Bronchial epithelial cell (primary cell): ENCODE data around the gene WRAP73. TPM values are rescaled to one million over a fixed set of nuclear protein-coding genes. Genes with fewer than 3 reads are reported as not detected.

Experiments
- DNase-seq: peaks from one replicate; pipeline ENCODE4 v3.0.0-alpha.2; 2010; ENCODE audit warnings: low read depth
- FAIRE-seq: peaks from 2 replicates; lab custom pipeline; 2011; peaks lifted over from hg19 to GRCh38; lab: Jason Lieb, UNC
- H3K27me3 ChIP-seq: 2 replicates; pipeline ENCODE4 v1.5.1; 2011; ENCODE audit warnings: low read length; ENCODE audit not compliant: control insufficient read depth, insufficient read depth
- H3K36me3 ChIP-seq: 2 replicates; pipeline ENCODE4 v1.5.1; 2011; ENCODE audit warnings: low read length; ENCODE audit not compliant: control insufficient read depth, insufficient read depth
- H3K4me3 ChIP-seq: 2 replicates; pipeline ENCODE4 v1.5.1; 2011; ENCODE audit warnings: mild to moderate bottlenecking, low read depth, low read length, control low read depth
- total RNA-seq: library from RNA; depleted of rRNA; stranded (reverse); fragments of >200 nt; gene quantifications from 2 replicates; pipeline ENCODE4 v1.2.1, GENCODE V29; 2014
- TF ChIP-seq, protein P1 (sequence below): IDR thresholded peaks from 2 replicates; pipeline ENCODE4 v1.5.1; 2011; ENCODE audit warnings: mild to moderate bottlenecking, moderate library complexity, low read length, control low read depth, inconsistent platforms; ENCODE audit not compliant: insufficient read depth, severe bottlenecking

Gene WRAP73
- total RNA-seq, 1 donor from 2014 or later, result 21.3 TPM

GRCh38 chr1:3636080-3636479 lies 13.8 kb downstream of the WRAP73 start:
- FAIRE-seq, result no peak
- Histone ChIP-seq H3K27me3 (no peaks in the 10 kb centered on the region), H3K36me3 (peaks cover 19% of the 10 kb centered on the region), H3K4me3 (no peak overlapping the region)
- no peak for DNase-seq
- TF ChIP-seq, protein P1, sequence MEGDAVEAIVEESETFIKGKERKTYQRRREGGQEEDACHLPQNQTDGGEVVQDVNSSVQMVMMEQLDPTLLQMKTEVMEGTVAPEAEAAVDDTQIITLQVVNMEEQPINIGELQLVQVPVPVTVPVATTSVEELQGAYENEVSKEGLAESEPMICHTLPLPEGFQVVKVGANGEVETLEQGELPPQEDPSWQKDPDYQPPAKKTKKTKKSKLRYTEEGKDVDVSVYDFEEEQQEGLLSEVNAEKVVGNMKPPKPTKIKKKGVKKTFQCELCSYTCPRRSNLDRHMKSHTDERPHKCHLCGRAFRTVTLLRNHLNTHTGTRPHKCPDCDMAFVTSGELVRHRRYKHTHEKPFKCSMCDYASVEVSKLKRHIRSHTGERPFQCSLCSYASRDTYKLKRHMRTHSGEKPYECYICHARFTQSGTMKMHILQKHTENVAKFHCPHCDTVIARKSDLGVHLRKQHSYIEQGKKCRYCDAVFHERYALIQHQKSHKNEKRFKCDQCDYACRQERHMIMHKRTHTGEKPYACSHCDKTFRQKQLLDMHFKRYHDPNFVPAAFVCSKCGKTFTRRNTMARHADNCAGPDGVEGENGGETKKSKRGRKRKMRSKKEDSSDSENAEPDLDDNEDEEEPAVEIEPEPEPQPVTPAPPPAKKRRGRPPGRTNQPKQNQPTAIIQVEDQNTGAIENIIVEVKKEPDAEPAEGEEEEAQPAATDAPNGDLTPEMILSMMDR, result no peak

GRCh38 chr1:3634059-3634800 lies 15.7 kb downstream of the WRAP73 start:
- peaks cover 19% of the 10 kb centered on the region for H3K36me3 ChIP-seq
- TF ChIP-seq, protein P1, result no peak

DNA sequence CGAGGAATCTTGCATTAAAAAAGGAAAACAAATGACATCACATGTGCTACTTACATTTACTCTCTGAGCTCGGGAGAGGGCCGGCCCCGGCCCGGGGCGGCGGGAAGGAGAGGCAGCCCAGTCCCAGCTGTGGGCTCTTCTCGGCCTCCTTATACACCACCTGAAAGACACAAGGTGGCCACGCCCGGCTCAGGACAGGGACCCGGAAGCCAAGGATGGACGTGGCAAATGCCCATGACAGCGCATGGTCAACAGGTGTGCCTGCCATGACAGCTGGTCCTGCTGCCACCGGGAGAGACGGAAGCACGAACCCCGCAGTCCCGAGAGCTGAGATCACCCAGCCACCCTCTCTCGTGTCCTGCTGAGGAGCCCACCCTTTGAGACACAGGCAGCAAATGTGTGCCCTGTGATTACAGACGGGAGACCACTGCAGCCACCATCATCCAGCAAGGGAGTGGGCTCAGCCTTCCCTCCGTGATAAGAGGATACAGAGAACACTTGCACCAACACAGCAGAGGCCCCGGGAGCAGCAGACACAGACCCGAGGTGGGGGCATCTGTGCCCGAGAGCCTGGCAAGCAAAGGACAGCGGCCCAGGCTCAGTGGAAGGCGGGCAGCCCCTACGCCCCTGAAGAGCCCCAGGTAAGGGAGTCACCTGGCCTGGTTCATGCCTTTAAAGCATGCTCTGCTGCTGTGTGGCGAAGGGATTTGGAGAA lies 16.4 kb downstream of the WRAP73 start:
- no peak for DNase-seq
- TF ChIP-seq, protein P1, result no peak
- no peak for FAIRE-seq
- Histone ChIP-seq H3K36me3 (peaks cover 18% of the 10 kb centered on the region), H3K27me3 (no peaks in the 10 kb centered on the region), H3K4me3 (no peak overlapping the region)

More at GRCh38 chr1:3634059-3634800, 15.7 kb downstream of the WRAP73 start:
- H3K27me3 ChIP-seq, result no peaks in the 10 kb centered on the region
- H3K4me3 ChIP-seq, result no peak overlapping the region
- FAIRE-seq, result no peak
- DNase-seq, result no peak

DNA sequence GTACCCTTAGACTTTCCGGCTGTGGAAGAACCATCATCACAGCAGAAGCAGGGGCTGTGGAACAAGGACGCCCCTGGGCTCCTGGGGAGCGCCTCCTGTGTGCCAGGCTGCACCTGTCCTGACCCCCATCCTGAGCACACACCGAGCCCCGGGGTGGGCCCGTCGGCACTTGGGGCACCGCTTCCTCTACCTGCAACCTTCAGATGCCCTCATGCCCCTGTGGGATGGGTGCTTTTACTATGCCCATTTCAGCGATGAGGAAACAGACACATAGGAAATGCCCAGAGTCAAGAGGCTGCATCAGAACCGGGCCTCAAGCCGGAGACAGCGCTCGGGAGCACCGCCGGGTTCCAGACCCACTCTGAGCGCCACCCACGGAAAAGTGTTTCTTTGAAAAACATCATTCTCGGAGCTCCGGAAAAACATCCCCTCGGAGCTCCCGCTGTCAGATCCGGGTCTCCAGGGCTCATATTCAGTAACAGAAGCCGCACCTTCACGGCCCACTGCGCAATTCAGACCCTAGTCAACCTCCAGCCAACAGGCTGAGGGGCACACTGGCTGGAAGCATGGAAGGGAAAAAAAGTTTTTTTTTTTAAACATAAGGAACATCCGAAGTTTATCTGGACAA lies 17.1 kb downstream of the WRAP73 start:
- FAIRE-seq, result no peak
- Histone ChIP-seq H3K36me3 (peaks cover 19% of the 10 kb centered on the region), H3K27me3 (no peaks in the 10 kb centered on the region), H3K4me3 (no peak overlapping the region)
- DNase-seq, result no peak
- TF ChIP-seq, protein P1, result no peak

DNA sequence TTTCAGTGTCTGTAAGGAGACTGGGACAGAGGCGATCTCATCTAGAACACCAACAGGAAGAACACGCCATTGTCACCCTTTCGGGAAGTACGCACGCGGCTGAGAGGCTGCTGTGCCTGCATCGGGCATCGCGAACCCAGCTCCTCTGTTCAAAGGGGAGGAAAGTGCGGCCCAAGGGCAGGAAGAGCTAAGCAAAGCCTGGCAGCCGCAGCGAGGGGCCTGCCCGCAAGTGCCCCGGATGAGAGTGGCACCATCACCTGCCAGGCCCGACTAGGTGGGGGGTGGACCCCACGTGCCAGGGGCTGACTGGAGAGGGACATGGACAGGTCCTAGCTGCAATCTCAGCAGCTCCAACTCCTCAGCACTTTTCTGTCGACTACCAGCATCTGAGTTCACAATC lies 17.6 kb downstream of the WRAP73 start:
- TF ChIP-seq, protein P1, result no peak
- FAIRE-seq (no peak), DNase-seq (no peak)
- Histone ChIP-seq H3K36me3 (peaks cover 21% of the 10 kb centered on the region), H3K27me3 (no peaks in the 10 kb centered on the region), H3K4me3 (no peak overlapping the region)
